ENCODE results near the gene ZNF521.

The ZNF521 gene

DNA sequence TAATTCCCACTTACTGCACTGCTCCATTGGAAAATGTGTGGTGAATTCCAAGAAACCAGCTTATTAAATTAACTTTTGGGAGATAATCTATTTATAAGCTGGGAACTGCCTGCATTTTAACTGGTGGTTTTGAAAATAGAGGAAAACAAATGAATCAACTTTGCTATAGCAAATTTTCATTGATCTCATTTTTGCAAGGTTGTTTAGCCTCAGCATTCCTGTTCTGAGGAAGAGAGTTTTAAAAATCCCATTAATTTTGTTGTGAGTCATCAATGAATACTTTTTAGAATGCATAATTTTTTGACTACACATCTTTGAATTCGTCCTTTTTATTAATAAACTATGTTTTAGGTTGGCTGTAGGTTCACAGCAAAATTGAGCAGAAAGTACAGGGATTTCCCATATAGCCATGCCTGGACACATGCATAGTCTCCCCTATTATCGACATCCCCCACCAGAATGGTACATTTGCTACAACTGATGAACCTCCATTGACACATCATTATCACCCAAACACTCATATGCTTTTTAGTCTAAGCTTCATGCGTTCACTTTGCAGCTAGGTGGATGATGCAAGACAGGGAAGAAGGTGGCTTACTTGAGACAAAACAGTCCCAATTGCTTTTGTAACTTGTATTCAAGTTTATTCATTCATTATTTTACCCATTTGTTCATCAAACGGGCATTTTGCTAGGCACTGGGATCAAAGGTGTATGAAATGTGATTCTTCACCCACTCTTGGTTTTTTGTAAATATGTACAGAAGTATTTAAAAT is 106.9 kb downstream of the ZNF521 start:
- FAIRE-seq = no peak

DNA sequence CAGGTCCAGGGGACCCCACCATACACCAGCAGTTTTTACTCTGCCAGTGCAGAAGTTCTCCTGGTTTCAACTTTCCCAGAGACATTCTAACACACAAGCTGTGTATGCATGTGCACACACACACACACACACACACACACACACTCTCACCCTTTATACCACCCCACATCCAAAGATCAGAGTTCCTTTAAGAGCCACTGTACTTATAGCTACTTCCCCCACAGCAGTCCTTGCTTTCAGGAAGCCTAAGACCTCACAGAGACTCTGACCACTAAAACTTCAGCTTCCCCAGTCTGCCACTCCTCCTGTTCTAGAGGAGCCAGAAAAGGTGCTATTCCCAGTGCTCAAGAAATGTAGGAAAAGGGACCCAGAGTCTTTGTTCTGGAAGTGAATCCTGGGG is 107.8 kb downstream of the ZNF521 start:
- no peak for FAIRE-seq

DNA sequence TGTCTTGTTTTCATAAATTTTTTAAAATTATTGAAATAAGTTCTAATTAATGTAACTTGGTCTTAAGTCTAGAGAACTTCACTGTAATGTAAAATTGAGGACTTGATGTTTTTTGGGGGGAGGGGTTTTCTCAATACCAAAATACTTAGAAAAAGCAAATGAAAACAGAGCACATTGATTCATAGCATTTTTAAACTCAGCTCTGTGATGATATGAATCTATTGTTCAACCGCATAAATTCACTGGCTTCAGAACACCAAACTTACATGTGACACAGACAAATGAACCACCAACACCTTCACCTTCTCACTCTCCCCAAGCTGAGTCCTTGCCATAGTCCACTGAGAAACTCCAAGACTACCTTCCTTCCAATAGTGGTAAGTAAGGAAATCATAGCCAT is 108.2 kb downstream of the ZNF521 start:
- FAIRE-seq = no peak

DNA sequence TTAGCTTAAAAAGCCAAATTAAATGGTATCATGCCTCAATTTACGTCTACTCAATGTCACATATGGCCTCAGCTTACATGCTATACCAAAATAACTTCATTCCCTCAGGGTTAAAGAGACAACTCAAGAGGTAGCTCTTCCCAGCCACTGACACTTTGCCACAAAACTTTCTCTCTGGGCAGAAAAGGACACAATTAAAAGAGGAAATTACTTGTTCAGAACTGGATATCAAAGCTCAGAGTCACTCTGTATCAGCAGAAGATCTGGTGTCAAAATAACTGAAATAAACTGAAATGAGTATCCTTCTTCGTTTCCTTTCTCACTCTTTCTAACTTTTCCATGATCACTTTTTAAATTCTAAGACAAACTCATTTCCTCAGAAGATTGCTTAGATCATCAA is 108.7 kb downstream of the ZNF521 start:
- no peak for FAIRE-seq

DNA sequence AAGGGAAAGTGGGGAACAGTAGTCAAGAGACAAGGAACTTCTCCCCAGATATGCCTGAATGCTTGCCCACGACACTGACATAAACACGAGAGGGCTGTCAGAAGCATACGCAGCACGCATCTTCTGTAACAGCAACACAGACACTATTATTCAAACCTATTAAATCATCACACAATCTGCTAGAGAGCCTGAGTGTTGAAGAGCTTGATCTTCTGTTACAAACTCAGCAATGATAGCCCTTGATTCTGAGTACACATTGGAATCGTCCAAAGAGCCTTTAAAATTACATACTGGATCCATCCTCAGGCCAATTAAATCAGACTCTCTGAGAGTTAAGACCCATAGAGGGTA is 111.6 kb downstream of the ZNF521 start:
- FAIRE-seq = no peak

DNA sequence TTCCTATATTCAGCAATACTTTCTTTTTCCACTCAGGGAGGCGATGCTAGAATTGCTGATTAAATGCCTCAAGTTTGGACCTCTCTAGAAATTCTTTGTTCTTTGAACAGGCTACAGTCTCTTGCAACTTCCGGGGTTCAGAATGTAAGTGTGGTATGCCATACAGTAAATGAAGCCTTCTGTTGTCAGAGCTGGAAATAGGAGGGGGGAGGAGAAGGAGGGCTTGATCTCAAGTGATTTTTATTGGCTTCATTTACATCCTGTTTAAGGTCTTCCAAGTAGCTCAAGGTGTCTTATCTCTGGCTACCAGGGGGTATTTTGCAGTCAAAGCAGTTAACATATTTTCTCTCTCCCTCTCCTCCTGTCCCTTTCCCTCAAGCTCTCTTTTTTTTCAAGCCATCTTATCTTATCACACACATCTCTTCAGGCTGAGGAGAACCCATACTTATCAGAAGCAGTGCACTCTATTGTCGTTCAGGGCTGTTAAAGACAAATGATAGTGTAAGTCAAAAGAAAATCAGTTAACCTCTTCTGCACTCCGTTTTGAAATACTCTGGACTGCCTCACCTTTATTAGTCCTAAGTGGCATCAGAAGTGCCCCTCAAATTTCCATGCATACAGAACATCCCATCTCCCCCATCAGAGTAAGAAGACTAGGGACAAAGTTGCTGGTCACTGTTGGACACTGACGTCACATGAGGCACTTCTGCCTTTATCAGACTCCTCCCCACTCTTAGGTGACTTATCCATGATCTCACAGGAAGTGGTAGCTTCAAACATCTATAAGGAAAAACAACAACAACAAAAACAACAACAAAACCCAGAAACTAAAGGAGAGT is 112.2 kb downstream of the ZNF521 start:
- no peak for FAIRE-seq

DNA sequence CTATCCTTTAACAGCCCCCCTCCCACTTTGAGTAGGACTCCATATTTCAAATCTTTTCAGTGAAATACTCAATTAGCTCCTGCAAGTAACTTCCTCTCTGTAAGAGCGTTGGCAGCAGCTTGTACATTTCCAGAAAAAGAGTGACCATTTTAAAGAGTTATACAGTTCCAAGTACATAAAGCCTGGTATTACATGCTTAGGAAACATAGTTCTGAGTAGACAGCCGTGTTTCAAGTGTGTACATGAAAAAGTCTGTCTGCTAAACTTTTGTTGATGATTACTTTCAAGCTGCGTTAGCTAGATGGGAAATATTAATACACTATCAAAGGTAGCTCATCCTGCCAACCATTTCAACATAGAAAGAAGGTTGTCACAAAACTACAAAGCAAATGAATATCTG is 112.8 kb downstream of the ZNF521 start:
- FAIRE-seq = no peak

DNA sequence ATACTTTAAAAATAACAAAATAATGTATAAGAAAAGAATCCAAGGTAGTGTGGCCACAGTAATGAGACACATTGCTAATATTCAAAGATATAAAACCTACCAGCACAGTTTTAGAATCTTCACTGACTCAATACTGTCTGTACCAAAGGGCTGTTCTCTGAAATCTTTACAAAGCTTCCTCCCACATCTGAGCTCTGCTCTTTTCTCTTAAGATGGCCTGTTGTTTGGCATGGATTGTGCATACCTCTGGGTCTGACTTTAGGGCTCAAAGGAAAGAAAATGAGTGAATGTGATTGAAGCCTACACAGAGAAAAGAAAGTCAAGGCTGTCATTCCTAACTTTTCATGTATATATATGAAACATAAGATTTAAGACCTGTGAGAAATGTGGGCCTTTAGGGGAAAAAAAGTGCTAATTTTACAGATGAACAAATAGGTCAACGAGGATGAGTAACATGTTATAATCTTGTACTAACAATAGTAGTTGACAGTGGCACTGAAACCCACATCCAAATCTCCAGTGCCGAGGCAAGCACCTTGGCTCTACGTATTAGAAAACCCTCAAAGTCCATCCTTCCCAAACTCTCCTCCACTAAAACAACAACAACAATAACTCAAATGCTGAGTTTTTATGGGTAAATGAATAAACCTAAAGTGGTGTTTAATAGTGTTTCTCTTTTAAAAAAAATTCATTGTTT is 114.2 kb downstream of the ZNF521 start:
- no peak for FAIRE-seq

DNA sequence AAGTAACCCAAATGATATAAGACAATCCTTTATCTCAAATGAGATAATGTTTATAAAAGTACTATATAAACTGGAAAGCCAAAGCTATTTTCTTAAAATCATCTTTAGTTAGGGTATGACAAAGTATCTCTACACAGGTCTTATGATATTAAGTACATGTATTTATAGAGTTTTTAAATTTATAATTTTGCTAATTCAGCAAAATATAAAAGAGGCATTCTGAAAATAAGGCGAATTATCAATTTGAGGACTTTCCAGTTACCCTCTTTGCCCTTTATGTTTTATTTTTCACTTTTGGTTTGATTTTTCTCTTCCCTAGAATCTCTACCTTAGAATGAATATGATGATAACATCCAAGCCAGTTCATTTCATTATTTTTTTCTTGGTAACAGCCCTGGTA is 115.2 kb downstream of the ZNF521 start:
- no peak for FAIRE-seq

DNA sequence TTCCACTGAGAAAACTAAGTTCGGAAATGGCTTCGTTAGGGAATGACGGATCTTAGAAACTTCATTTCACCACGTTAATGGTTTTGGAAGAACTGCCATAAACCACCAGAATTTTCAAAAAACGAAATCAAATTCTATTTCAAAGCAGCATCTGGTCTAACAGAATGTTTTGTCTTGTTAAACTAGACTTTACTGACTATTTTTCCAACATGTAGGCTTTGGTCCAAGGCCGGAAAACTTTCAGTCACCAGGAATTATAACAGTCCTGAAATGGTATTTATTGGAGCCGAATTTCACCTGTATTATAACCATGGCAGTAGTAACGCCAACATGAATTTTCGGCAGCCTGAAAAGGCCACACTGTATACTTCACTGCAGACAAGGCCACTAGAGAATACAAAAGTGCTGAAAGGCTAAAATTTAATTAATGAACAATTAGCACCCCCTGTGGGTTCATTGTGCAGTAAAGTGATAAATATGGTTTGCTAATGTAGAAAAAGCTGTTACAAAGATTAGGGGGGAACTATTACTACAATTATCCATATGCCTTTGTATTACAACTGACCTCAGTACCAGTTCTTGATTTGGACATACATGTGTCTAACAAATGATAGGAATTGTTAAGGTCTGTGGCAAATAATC is 116.4 kb downstream of the ZNF521 start:
- FAIRE-seq = no peak

DNA sequence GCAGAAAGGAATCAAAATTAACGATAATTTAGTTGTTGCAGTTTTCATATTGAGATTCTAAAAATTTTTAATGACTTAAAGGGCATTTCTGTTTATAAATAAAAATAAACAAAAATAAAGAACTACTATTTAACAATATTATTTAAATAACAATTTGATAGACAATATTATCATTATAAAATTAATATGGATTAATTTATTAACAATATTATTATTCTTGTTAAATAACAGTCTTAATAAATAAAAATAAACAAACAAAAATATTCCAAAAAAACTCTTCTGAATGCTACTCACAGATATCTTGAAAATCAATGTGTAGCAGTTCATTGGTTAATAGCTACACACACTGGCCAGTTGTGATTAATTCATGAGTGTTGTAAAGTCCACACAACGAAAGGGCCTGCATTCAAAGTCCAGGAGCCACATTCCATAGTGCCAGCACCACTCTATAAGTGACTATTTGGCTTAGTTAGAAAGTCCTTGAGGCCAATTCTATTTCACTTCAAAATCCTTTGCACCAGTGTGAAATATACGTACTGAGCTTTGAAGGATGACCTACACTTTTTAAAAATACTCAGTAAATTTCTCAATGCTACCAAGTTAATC is 117.1 kb downstream of the ZNF521 start:
- FAIRE-seq = peak; percentile 96

DNA sequence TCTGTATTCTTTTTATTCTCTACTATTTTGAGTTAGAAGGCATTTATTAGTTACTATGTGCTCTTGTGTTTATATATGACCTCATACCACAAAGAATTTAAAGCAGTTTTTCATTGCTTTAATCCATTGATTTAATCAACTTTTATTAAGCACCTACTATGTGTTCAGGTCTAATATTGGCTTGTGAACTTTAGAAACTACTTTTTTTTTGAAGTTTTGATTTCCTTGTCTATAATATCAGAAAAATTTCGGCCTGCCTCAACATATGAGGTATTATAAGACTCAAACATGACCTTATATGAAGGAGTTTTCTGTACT is 117.7 kb downstream of the ZNF521 start:
- FAIRE-seq = no peak

DNA sequence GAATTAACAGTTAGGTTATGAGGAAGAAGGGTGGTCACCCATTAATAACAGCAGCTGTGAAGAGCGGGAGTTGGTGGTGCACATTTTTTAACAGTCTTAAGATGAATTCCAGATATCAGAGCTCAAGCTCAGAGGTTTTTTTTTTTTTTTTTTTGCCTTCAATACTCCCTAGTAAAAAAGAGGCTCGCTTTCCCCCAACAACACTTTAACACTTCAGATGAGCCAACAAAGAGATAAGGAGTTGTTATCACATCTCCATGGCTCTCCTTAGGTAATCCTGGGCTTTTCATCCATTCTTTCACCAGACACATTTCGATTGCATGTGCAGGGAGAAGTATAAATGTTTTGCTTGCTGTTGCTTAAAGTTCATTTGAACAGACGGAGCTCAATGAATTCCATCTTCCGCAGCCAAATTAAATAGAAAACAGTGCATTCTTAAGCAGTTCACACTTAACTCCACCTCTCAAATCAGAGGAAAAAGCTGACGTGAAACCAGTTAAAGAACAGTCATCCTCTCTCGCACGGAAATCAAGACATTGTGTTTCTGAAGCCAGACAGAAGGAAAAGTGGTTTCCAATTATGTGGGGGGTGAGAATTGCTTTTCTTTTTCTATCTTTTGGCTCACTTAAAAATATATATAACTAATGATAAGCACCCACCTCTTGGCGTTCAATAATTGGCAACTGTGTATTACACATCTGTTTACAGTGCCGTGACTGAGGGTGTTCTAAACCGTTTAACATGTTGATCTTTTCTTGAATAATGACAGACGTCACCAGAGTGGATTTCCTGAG is 118.2 kb downstream of the ZNF521 start:
- no peak for FAIRE-seq

DNA sequence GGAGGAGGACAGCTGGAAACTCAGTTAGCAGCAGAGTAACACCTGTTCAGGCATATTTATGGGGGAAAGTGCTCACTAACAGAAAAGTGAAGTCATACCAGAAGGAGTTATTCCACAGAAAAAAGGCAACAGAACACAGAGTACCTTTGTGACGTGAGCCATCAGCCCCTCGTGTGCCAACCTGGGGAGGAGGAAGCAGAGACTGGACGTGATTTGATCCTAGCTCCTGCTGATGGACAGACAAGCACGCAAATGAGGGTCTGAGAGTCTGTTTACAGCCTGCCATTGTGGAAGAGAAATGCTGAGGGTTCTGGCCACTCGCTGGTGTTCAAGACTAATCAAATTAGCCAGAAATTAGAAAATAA is 120.7 kb downstream of the ZNF521 start:
- FAIRE-seq = no peak

DNA sequence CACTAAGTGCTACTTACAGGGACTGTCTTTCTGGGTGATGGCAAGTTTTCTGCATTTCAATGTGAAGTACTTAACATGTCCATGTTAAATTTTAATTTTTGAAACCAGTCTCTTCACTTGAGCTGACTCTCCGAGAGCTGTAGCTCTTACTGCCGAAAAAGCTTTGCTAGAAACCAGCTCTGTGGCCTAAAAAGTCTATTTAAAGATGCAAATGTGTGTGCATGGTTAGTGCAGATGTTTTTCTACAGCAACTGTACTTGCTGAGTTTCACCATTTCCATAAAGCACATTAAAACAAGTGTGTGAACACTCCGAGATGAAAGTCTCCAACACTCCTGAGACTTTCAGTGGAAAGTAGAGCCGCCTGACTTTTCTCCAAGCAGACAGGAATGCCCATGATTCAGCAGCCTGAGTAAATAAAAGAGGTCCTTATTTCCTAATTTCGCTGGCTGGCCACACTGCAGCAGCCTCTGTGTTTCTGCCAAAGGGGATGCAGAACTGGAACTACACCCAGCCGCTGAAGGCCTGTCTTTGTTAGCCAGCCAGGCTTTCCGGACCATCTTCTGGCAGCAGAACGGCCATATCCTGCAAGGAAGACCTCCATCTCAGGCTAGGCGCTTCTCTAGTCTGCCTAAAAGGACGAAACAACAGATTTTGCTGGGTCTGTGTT is 121.2 kb downstream of the ZNF521 start:
- FAIRE-seq = no peak

DNA sequence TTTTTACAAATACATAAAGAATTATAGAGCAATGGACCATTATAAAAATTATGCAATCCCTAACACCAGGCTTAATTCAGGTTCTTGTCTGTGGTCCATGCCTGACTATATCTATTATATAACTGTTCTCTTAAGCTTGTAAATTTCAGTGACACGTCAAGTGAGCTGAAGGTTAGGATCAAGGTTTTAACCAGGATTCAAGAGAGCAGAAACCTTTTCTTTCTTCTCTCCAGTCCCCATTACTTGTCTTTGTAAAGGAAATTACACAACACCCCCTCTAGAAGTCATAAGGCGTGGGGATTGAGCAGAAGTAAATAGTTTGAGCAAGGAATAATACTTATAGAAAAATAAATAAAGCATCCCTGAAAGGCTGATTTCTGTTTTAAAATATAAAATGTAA is 122.0 kb downstream of the ZNF521 start:
- no peak for FAIRE-seq

DNA sequence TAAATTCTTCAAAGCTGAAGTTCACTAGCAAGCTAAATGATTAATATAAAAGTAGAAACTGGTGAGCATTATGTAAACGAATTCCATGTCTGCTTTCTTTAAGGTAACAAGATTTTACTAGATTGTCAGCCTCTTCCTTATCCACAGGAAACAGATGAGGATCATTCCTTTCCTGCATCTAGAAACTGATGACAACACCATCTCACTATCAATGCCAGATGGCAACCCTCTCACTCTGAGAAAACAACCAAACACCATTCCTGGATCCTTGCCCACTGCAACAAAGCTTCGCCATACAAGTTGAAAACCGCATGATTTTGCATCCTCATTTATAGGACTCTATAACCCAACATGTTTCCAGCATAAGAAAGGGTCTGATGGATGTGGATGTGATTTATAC is 122.9 kb downstream of the ZNF521 start:
- FAIRE-seq = no peak

DNA sequence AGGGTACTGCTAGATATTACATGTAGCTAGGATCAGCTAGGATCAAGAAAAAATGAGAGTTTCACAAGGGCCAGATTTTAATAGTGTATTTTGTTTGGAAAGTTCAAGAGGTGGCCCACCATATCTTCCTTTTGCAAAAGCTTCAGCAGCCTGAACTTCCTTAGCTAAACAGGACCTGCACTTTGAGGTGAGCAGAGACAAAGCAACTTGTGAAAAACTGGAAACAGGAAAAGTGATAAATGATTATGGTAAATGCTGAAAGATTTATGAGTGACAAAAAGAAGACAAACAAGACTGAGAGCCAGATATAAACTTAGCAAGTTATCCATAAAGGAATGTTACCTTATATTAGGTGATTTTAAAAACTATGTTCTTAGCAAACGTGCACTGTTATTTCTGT is 123.6 kb downstream of the ZNF521 start:
- no peak for FAIRE-seq

DNA sequence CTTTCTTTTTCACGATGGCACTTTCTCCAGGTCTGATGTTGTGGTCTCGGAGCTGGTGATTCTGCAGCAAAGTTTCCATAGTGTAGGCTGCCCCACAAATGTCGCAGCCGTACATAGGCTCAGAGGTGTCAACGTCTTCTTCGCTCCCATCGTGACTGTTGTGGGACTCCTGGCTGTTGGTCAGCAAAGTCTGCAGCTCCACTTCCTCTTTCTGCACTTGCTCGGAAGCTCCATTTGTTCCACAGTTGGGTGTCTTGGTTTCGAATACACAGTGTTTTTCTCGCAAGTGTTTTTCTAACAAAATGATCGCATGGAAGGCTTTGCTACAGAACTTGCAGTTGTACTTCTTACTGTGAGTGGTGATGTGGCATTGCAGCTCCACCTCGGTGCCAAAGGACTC is 126.8 kb downstream of the ZNF521 start:
- no peak for FAIRE-seq

DNA sequence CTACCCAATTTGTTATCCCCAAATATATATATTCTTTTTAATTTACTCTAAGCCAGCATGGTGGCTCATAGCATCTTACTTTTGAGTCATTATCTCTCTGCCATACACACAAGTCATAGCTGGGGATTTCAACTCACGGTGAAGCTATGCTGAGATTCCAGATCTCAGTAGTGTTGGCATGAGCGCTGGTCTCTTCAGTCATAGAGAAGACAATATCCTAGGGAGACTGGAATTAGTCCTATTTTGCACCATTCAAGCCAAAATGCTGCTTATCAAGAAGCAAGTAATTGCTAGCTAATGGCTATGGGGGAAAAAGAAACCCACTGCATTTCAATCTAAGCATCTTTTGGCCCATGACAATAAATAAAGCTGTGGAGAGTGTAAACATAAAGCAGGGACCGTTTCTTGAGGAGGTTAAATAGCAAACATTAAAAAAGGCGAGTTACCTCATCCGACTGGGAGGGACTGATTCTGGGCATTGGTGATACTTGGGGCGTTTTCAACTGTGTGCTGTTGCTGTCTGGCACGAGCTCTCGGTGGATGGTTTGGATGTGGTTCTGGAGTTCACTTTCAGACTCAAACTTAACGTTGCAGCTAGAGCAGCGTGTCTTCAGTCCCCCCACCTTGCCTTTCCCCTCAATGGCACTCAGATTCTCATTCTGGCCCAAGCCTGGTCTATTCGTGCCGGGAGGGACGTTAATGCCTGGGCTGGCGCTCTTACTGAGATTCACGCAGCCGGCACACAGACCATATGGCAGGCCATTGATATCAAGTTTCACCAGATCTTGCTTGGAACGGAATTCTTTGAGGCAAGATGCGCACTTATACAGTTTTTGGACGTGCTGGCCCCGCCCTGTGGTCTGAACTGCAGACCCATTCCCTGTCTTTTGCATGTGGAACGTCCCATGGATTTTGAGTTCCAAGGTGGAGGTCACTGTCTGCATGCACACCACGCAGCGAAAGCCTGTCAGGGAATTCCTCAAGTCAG is 127.8 kb downstream of the ZNF521 start:
- no peak for FAIRE-seq

DNA sequence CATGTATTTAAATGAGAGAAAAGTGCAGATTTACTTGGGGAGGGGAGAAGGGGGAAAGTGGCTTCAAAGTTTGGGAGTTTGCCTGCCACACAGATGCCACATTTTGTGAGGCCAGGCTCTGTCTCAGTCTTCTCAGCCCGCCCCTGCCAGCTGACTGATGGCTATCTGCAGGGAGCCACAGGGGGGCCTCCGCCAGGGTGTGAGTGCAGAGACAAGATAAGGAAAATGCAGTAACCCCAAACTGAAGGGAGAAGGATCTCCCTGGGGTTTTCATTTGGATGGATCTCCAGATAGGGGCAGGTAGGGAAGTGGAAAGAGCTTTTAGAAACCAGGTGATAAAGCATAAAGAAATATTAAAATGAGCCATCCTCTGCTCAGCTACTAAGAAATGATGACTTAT is 128.8 kb downstream of the ZNF521 start:
- no peak for FAIRE-seq
